T-helper 2 cell treated with Interferon-gamma antibody and Interleukin-4, amounts not matched to agents 5 μg/mL and 100 μg/mL, for 36 hours (primary cell): ENCODE results near the gene KLF4.
A peak's percentile ranks its signal among the peaks of the same experiment; 100 is the strongest.
"Not testable (repeated sequence)": the region's sequence is repeated elsewhere in the genome, so short reads cannot be mapped to it uniquely, and the experiment has no call there.

Experiments
- DNase-seq: peaks from one replicate; pipeline ENCODE4 v3.0.0; 2021; ENCODE audit warnings: low spot score
- H3K27ac Mint-ChIP-seq: one replicate; pipeline ENCODE4 v1.8.0; 2021; ENCODE audit warnings: mild to moderate bottlenecking, mixed read lengths
- H3K27me3 Mint-ChIP-seq: one replicate; pipeline ENCODE4 v1.8.0; 2021; ENCODE audit warnings: low read depth, mixed read lengths
- H3K36me3 Mint-ChIP-seq: one replicate; pipeline ENCODE4 v1.8.0; 2021; ENCODE audit warnings: low read depth, mixed read lengths
- H3K4me1 Mint-ChIP-seq: one replicate; pipeline ENCODE4 v1.8.0; 2021; ENCODE audit warnings: low read depth, mixed read lengths
- H3K4me3 Mint-ChIP-seq: one replicate; pipeline ENCODE4 v1.8.0; 2022; ENCODE audit warnings: mild to moderate bottlenecking, moderate library complexity, mixed read lengths
- H3K9me3 Mint-ChIP-seq: one replicate; pipeline ENCODE4 v1.8.0; 2021; ENCODE audit warnings: mixed read lengths

KLF4 gene

GRCh38 chr9:107496976-107497375 lies 7.4 kb upstream of the KLF4 start:
- no peak for DNase-seq
- no peak overlapping the region for H3K4me3 Mint-ChIP-seq
- no peaks in the 10 kb centered on the region for H3K36me3 Mint-ChIP-seq
- H3K9me3 Mint-ChIP-seq: no peaks in the 10 kb centered on the region
- H3K4me1 Mint-ChIP-seq: no peaks in the 10 kb centered on the region
- peaks cover 31% of the 10 kb centered on the region for H3K27me3 Mint-ChIP-seq
- no peak overlapping the region for H3K27ac Mint-ChIP-seq

- no peaks in the 10 kb centered on the region for H3K36me3 Mint-ChIP-seq
- H3K27ac Mint-ChIP-seq: no peak overlapping the region
- DNase-seq: no peak
- no peak overlapping the region for H3K4me3 Mint-ChIP-seq
- peaks cover 12% of the 10 kb centered on the region for H3K4me1 Mint-ChIP-seq
- no peaks in the 10 kb centered on the region for H3K9me3 Mint-ChIP-seq
- peaks cover 61% of the 10 kb centered on the region for H3K27me3 Mint-ChIP-seq
Measured at GRCh38 chr9:107492381-107492970, 2.9 kb upstream of the KLF4 start.

GRCh38 chr9:107491081-107492053 lies 1.8 kb upstream of the KLF4 start:
- no peak for DNase-seq
- Mint-ChIP-seq H3K4me1 (peaks cover 12% of the 10 kb centered on the region), H3K36me3 (no peaks in the 10 kb centered on the region), H3K4me3 (peak overlapping the region; percentile 43), H3K9me3 (no peaks in the 10 kb centered on the region), H3K27ac (no peak overlapping the region), H3K27me3 (peaks cover 68% of the 10 kb centered on the region)

GRCh38 chr9:107490606-107490970 lies 1.0 kb upstream of the KLF4 start:
- peaks cover 12% of the 10 kb centered on the region for H3K4me1 Mint-ChIP-seq
- H3K27ac Mint-ChIP-seq, H3K36me3 Mint-ChIP-seq, H3K9me3 Mint-ChIP-seq, DNase-seq: not testable (repeated sequence)
- peak overlapping the region; percentile 65 for H3K4me3 Mint-ChIP-seq
- peaks cover 76% of the 10 kb centered on the region for H3K27me3 Mint-ChIP-seq

- Mint-ChIP-seq H3K4me3 (peak overlapping the region; percentile 80), H3K27ac (no peak overlapping the region), H3K27me3 (peaks cover 70% of the 10 kb centered on the region), H3K9me3 (no peaks in the 10 kb centered on the region), H3K4me1 (peaks cover 12% of the 10 kb centered on the region), H3K36me3 (no peaks in the 10 kb centered on the region)
- no peak for DNase-seq
Measured at GRCh38 chr9:107489144-107489673, 360 bp downstream of the KLF4 start.

GRCh38 chr9:107488375-107489143 lies 1.0 kb downstream of the KLF4 start:
- Mint-ChIP-seq H3K27ac (no peak overlapping the region), H3K9me3 (no peaks in the 10 kb centered on the region), H3K36me3 (no peaks in the 10 kb centered on the region), H3K4me1 (peaks cover 12% of the 10 kb centered on the region), H3K27me3 (peaks cover 68% of the 10 kb centered on the region), H3K4me3 (peak overlapping the region; percentile 80)
- peak; percentile 27 for DNase-seq

- H3K27me3 Mint-ChIP-seq: peaks cover 69% of the 10 kb centered on the region
- H3K27ac Mint-ChIP-seq: no peak overlapping the region
- DNase-seq: peak; percentile 15
- no peaks in the 10 kb centered on the region for H3K9me3 Mint-ChIP-seq
- no peaks in the 10 kb centered on the region for H3K36me3 Mint-ChIP-seq
- peak overlapping the region; percentile 34 for H3K4me3 Mint-ChIP-seq
- H3K4me1 Mint-ChIP-seq: peaks cover 12% of the 10 kb centered on the region
Measured at GRCh38 chr9:107487521-107488374, 1.8 kb downstream of the KLF4 start.

- no peak for DNase-seq
- Mint-ChIP-seq H3K4me1 (peaks cover 12% of the 10 kb centered on the region), H3K27ac (no peak overlapping the region), H3K27me3 (peaks cover 61% of the 10 kb centered on the region), H3K4me3 (no peak overlapping the region), H3K36me3 (no peaks in the 10 kb centered on the region), H3K9me3 (no peaks in the 10 kb centered on the region)
Measured at GRCh38 chr9:107486674-107487520, 2.7 kb downstream of the KLF4 start.

GRCh38 chr9:107485458-107486043 lies 4.0 kb downstream of the KLF4 start:
- H3K4me3 Mint-ChIP-seq: no peak overlapping the region
- H3K27ac Mint-ChIP-seq: no peak overlapping the region
- H3K4me1 Mint-ChIP-seq: peaks cover 7% of the 10 kb centered on the region
- peaks cover 48% of the 10 kb centered on the region for H3K27me3 Mint-ChIP-seq
- no peak for DNase-seq
- no peaks in the 10 kb centered on the region for H3K9me3 Mint-ChIP-seq
- H3K36me3 Mint-ChIP-seq: no peaks in the 10 kb centered on the region

- H3K4me1 Mint-ChIP-seq: peaks cover 4% of the 10 kb centered on the region
- H3K27ac Mint-ChIP-seq: no peak overlapping the region
- H3K9me3 Mint-ChIP-seq: no peaks in the 10 kb centered on the region
- peaks cover 42% of the 10 kb centered on the region for H3K27me3 Mint-ChIP-seq
- no peaks in the 10 kb centered on the region for H3K36me3 Mint-ChIP-seq
- DNase-seq: no peak
- no peak overlapping the region for H3K4me3 Mint-ChIP-seq
Measured at GRCh38 chr9:107484117-107484723, 5.3 kb downstream of the KLF4 start.

- DNase-seq: no peak
Measured at GRCh38 chr9:107483666-107484065, 5.9 kb downstream of the KLF4 start.

GRCh38 chr9:107481035-107481434 lies 8.5 kb downstream of the KLF4 start:
- Mint-ChIP-seq H3K4me3 (no peak overlapping the region), H3K27ac (no peak overlapping the region), H3K36me3 (no peaks in the 10 kb centered on the region), H3K9me3 (no peaks in the 10 kb centered on the region), H3K27me3 (peaks cover 17% of the 10 kb centered on the region), H3K4me1 (no peaks in the 10 kb centered on the region)
- no peak for DNase-seq

More at GRCh38 chr9:107483666-107484065, 5.9 kb downstream of the KLF4 start:
- Mint-ChIP-seq H3K9me3 (no peaks in the 10 kb centered on the region), H3K27me3 (peaks cover 37% of the 10 kb centered on the region), H3K4me1 (no peaks in the 10 kb centered on the region), H3K36me3 (no peaks in the 10 kb centered on the region), H3K4me3 (no peak overlapping the region), H3K27ac (no peak overlapping the region)
